Endodermal cell (in vitro differentiated cells): ENCODE data around the gene VPS54. TPM values are rescaled to one million over a fixed set of nuclear protein-coding genes. Genes with fewer than 3 reads are reported as not detected.

Experiments
- DNase-seq: peaks from one replicate; pipeline ENCODE4 v3.0.0-alpha.2; 2017
- H3K27ac ChIP-seq: 2 replicates; pipeline ENCODE4 v1.5.1; 2013; ENCODE audit warnings: mild to moderate bottlenecking, low read depth, low read length, moderate library complexity
- H3K27me3 ChIP-seq: 2 replicates; pipeline ENCODE4 v1.6.1; 2013; ENCODE audit warnings: mild to moderate bottlenecking, low read length, moderate library complexity; ENCODE audit not compliant: insufficient read depth, control insufficient read depth, poor library complexity, severe bottlenecking
- H3K36me3 ChIP-seq: 2 replicates; pipeline ENCODE4 v1.7.0; 2013; ENCODE audit warnings: mild to moderate bottlenecking, low read length, moderate library complexity; ENCODE audit not compliant: control insufficient read depth, insufficient read depth
- H3K4me1 ChIP-seq: one replicate; pipeline ENCODE4 v1.7.0; 2013; ENCODE audit warnings: low read length; ENCODE audit not compliant: control insufficient read depth, insufficient read depth
- H3K4me3 ChIP-seq: 2 replicates; pipeline ENCODE4 v1.5.1; 2013; ENCODE audit warnings: mild to moderate bottlenecking, low read length, moderate library complexity
- H3K9ac ChIP-seq: 2 replicates; pipeline ENCODE4 v1.6.1; 2013; ENCODE audit warnings: mild to moderate bottlenecking, low read length, moderate library complexity; ENCODE audit not compliant: poor library complexity, severe bottlenecking; ENCODE audit errors: extremely low read depth
- H3K9me3 ChIP-seq: 2 replicates; pipeline ENCODE4 v1.6.1; 2013; ENCODE audit warnings: mild to moderate bottlenecking, low read length, moderate library complexity; ENCODE audit not compliant: control insufficient read depth
- H3K27ac Mint-ChIP-seq: 2 replicates; pipeline ENCODE4 v1.8.0; 2020; ENCODE audit warnings: mixed read lengths
- H3K27me3 Mint-ChIP-seq: 2 replicates; pipeline ENCODE4 v1.8.0; 2021; ENCODE audit warnings: mild to moderate bottlenecking, mixed read lengths; ENCODE audit not compliant: insufficient read depth
- H3K36me3 Mint-ChIP-seq: 2 replicates; pipeline ENCODE4 v1.8.0; 2020; ENCODE audit warnings: low read depth, mixed read lengths
- H3K4me1 Mint-ChIP-seq: 2 replicates; pipeline ENCODE4 v1.8.0; 2020; ENCODE audit warnings: mixed read lengths
- H3K4me3 Mint-ChIP-seq: 2 replicates; pipeline ENCODE4 v1.8.0; 2020; ENCODE audit warnings: mild to moderate bottlenecking, moderate library complexity, mixed read lengths
- H3K9me3 Mint-ChIP-seq: 2 replicates; pipeline ENCODE4 v1.8.0; 2020; ENCODE audit warnings: mild to moderate bottlenecking, mixed read lengths
- CTCF ChIP-seq: fragments of 200-600 bp; sonication (generic); conservative IDR thresholded peaks from 2 replicates; pipeline ENCODE4 v1.5.0; 2021; ENCODE audit warnings: antibody characterized with exemption, mild to moderate bottlenecking
- WGBS, 2 experiments: methylation state at CpG; one replicate each; pipeline versions ENCODE4 v1.1.5 to v1.1.7; 2013; ENCODE audit warnings: missing lambda C conversion rate in 2 of 2, mixed read lengths in 1 of 2; ENCODE audit not compliant: insufficient coverage in 1 of 2, insufficient read length in 1 of 2; 5-methylcytosine and 5-hydroxymethylcytosine counted together
- total RNA-seq, 2 donors: library from RNA; stranded (reverse); fragmentation: NEBNext Ultra II Directional in 1 of 2; extraction: Animal tissue kit (Norgen Biotek cat#: 25700) in 1 of 2; gene quantifications; 2 replicates in 1 of 2; 3 replicates in 1 of 2; pipeline ENCODE4 v1.2.1, GENCODE V29; 2021

Gene VPS54
- total RNA-seq, 2 donors from 2014 or later = 18.4 to 25.7 TPM

GRCh38 chr2:63875131-63875527 is 144.1 kb downstream of the VPS54 start:
- H3K27ac Mint-ChIP-seq = no peak overlapping the region
- Histone ChIP-seq H3K9ac (no peak overlapping the region), H3K9me3 (peaks cover 19% of the 10 kb centered on the region), H3K27me3 (no peaks in the 10 kb centered on the region), H3K36me3 (peaks cover 62% of the 10 kb centered on the region), H3K4me1 (peaks cover 3% of the 10 kb centered on the region), H3K4me3 (no peak overlapping the region), H3K27ac (no peak overlapping the region)
- no peak overlapping the region for H3K4me3 Mint-ChIP-seq
- H3K9me3 Mint-ChIP-seq = peaks cover 12% of the 10 kb centered on the region
- DNase-seq = no peak
- peaks cover 12% of the 10 kb centered on the region for H3K4me1 Mint-ChIP-seq
- H3K36me3 Mint-ChIP-seq = peaks cover 64% of the 10 kb centered on the region
- 89% methylated on average over 1 of the region's 1 CpG; no CpG with 5 or more reads in 1 of the 2 experiments for WGBS, 2 experiments
- TF ChIP-seq CTCF = no peak
- no peaks in the 10 kb centered on the region for H3K27me3 Mint-ChIP-seq

- WGBS, 2 experiments = 93 to 94% methylated on average over 3 to 5 of the region's 5 CpGs
Observed at GRCh38 chr2:63874204-63875130, 144.8 kb downstream of the VPS54 start.

More at GRCh38 chr2:63874204-63875130, 144.8 kb downstream of the VPS54 start:
- H3K27me3 ChIP-seq = no peaks in the 10 kb centered on the region
- Mint-ChIP-seq H3K36me3 (peaks cover 65% of the 10 kb centered on the region), H3K9me3 (peaks cover 12% of the 10 kb centered on the region), H3K4me1 (peaks cover 10% of the 10 kb centered on the region), H3K4me3 (no peak overlapping the region), H3K27ac (peak overlapping the region; percentile 5), H3K27me3 (no peaks in the 10 kb centered on the region)
- H3K9ac ChIP-seq = no peak overlapping the region
- no peak overlapping the region for H3K4me3 ChIP-seq
- no peak for TF ChIP-seq CTCF
- H3K4me1 ChIP-seq = peaks cover under 1% of the 10 kb centered on the region
- H3K9me3 ChIP-seq = peaks cover 19% of the 10 kb centered on the region
- no peak overlapping the region for H3K27ac ChIP-seq
- H3K36me3 ChIP-seq = peaks cover 62% of the 10 kb centered on the region
- DNase-seq = no peak
